ENCODE measurements around the gene CDK9.

The CDK9 gene

DNA sequence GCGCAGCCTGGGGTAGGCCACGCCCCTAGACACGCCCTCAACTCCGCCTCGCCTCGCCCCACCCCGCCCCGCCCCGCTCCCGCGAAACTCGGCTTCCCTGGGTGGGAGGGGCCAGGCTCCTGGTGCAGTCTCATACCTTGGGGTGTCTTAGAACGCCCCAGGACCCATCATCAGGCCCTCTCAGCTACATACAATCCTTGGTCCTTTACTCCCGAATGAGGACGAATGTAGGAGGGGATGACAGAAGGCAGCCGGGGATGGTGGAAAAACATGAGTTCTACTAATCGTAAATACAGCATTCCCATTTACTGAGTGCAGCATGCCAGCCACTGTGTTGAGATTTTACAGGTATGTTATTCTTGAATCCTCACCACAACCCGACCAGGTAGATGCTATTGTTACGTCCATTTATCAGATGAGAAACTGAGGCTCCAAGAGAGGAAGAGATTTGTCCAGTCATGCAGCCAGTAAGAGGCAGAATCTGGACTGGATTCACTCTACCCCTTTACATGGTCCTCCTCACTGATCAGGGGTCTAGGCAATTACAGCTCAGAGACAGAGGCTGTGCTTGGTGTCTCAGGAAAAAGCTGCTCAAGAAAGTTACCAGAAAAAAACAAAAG is 14.2 kb upstream of the CDK9 start:
- Histone ChIP-seq H4K91ac (ENCODE audit: low read depth, low read length) (no peak overlapping the region), H2AK5ac (ENCODE audit: low read length) (no peak overlapping the region), H2AFZ (ENCODE audit: insufficient read depth, low read length, poor library complexity) (no peak overlapping the region), H3K27me3 (ENCODE audit: insufficient read depth, low read length) (no peaks in the 10 kb centered on the region), H4K8ac (ENCODE audit: low read depth, low read length) (no peak overlapping the region), H4K12ac (ENCODE audit: low read depth, low read length) (no peak overlapping the region), H3K4ac (ENCODE audit: low read depth, low read length) (no peak overlapping the region), H3K27ac (ENCODE audit: low read depth, low read length) (no peak overlapping the region), H2BK5ac (ENCODE audit: low read depth, low read length, poor library complexity) (no peak overlapping the region), H3K23ac (ENCODE audit: low read length) (no peak overlapping the region), H3K36me3 (ENCODE audit: control insufficient read depth in 1 of 2, insufficient read depth in 2 of 2, low read length in 2 of 2) (no peaks in the 10 kb centered on the region), H3K14ac (ENCODE audit: low read length) (no peak overlapping the region), H2BK120ac (ENCODE audit: insufficient read depth, low read length, poor library complexity) (no peak overlapping the region), H3K4me2 (ENCODE audit: low read length) (peak overlapping the region; percentile 63), H3K79me1 (ENCODE audit: low read length) (no peaks in the 10 kb centered on the region), H3K9me3 (ENCODE audit: insufficient read depth, low read depth, low read length) (no peaks in the 10 kb centered on the region), H3K79me2 (ENCODE audit: control insufficient read depth, insufficient read depth, low read length, poor library complexity) (no peaks in the 10 kb centered on the region), H3K9ac (ENCODE audit: low read length) (no peak overlapping the region), H3K4me1 (ENCODE audit: control insufficient read depth in 1 of 2, insufficient read depth in 2 of 2, low read length in 2 of 2) (peaks cover 5 to 16% of the 10 kb centered on the region in 2 experiments), H3K4me3 (ENCODE audit: low read depth, low read length) (no peak overlapping the region), H2BK12ac (ENCODE audit: low read length) (no peak overlapping the region), H3K18ac (ENCODE audit: low read length) (no peak overlapping the region)
- no CpG with 5 or more reads among the region's 19 CpGs for WGBS (ENCODE audit: extremely low coverage, insufficient coverage, insufficient read length)
- no peak for DNase-seq

DNA sequence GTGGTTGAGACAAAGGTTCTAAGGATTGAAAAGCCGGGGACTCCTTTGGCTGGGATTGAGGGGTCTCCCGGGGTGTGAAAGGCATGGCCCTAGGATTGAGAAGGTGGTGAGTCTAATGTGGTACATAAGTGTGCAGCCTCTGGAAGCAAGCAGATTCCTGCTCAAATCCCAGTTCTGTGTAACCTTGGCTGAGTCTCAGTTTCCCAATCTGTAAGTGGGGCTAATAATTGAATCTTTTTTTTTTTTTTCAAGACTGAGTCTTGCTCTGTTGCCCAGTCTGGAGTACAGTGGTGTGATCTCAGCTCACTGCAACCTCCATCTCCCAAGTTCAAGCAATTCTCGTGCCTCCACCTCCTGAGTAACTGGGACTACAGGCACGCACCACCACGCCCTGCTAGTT is 13.2 kb upstream of the CDK9 start:
- peaks cover 3 to 14% of the 10 kb centered on the region in 2 experiments for H3K4me1 ChIP-seq (ENCODE audit: control insufficient read depth in 1 of 2, insufficient read depth in 2 of 2, low read length in 2 of 2)
- no peak overlapping the region for H2AK5ac ChIP-seq (ENCODE audit: low read length)
- H3K14ac ChIP-seq (ENCODE audit: low read length): no peak overlapping the region
- no peak overlapping the region for H3K4me2 ChIP-seq (ENCODE audit: low read length)
- DNase-seq: no peak
- H3K4ac ChIP-seq (ENCODE audit: low read depth, low read length): no peak overlapping the region
- peaks cover 2% of the 10 kb centered on the region for H3K9me3 ChIP-seq (ENCODE audit: insufficient read depth, low read depth, low read length)
- no peak overlapping the region for H2BK120ac ChIP-seq (ENCODE audit: insufficient read depth, low read length, poor library complexity)
- no peaks in the 10 kb centered on the region for H3K79me1 ChIP-seq (ENCODE audit: low read length)
- H2BK5ac ChIP-seq (ENCODE audit: low read depth, low read length, poor library complexity): no peak overlapping the region
- no peak overlapping the region for H3K4me3 ChIP-seq (ENCODE audit: low read depth, low read length)
- no peak overlapping the region for H3K27ac ChIP-seq (ENCODE audit: low read depth, low read length)
- no peak overlapping the region for H2AFZ ChIP-seq (ENCODE audit: insufficient read depth, low read length, poor library complexity)
- no peak overlapping the region for H3K18ac ChIP-seq (ENCODE audit: low read length)
- no CpG with 5 or more reads among the region's 5 CpGs for WGBS (ENCODE audit: extremely low coverage, insufficient coverage, insufficient read length)
- H4K91ac ChIP-seq (ENCODE audit: low read depth, low read length): no peak overlapping the region
- no peaks in the 10 kb centered on the region for H3K36me3 ChIP-seq (ENCODE audit: control insufficient read depth in 1 of 2, insufficient read depth in 2 of 2, low read length in 2 of 2)
- no peaks in the 10 kb centered on the region for H3K79me2 ChIP-seq (ENCODE audit: control insufficient read depth, insufficient read depth, low read length, poor library complexity)
- H4K8ac ChIP-seq (ENCODE audit: low read depth, low read length): no peak overlapping the region
- no peak overlapping the region for H2BK12ac ChIP-seq (ENCODE audit: low read length)
- H3K27me3 ChIP-seq (ENCODE audit: insufficient read depth, low read length): no peaks in the 10 kb centered on the region
- H4K12ac ChIP-seq (ENCODE audit: low read depth, low read length): no peak overlapping the region
- H3K23ac ChIP-seq (ENCODE audit: low read length): no peak overlapping the region
- H3K9ac ChIP-seq (ENCODE audit: low read length): no peak overlapping the region

DNA sequence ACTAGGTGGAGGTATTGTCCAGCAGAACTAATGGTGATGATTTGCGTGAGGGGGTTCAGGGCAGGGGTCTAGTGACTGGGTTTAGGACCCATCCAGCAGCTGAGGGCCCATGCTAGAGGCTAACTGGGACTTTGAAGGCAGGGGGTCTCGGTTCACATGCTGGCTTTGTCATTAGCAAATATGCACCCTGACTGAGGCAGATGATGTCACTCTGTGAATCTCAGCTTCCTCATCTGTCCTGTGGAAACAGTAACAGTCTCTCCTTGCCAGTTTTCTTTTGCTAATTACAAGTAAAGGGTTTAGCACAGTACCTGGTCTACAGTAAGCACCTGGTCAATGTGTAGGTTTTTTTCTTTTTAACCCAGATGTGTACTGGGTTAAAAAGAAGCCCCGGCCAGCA is 12.6 kb upstream of the CDK9 start:
- no peak overlapping the region for H2BK120ac ChIP-seq (ENCODE audit: insufficient read depth, low read length, poor library complexity)
- no peak overlapping the region for H3K4me3 ChIP-seq (ENCODE audit: low read depth, low read length)
- peaks cover 0 to 12% of the 10 kb centered on the region in 2 experiments for H3K4me1 ChIP-seq (ENCODE audit: control insufficient read depth in 1 of 2, insufficient read depth in 2 of 2, low read length in 2 of 2)
- no CpG with 5 or more reads among the region's 3 CpGs for WGBS (ENCODE audit: extremely low coverage, insufficient coverage, insufficient read length)
- no peak overlapping the region for H3K9ac ChIP-seq (ENCODE audit: low read length)
- no peaks in the 10 kb centered on the region for H3K27me3 ChIP-seq (ENCODE audit: insufficient read depth, low read length)
- H3K4ac ChIP-seq (ENCODE audit: low read depth, low read length): no peak overlapping the region
- no peak overlapping the region for H4K12ac ChIP-seq (ENCODE audit: low read depth, low read length)
- H3K36me3 ChIP-seq (ENCODE audit: control insufficient read depth in 1 of 2, insufficient read depth in 2 of 2, low read length in 2 of 2): no peaks in the 10 kb centered on the region
- no peaks in the 10 kb centered on the region for H3K79me1 ChIP-seq (ENCODE audit: low read length)
- no peak overlapping the region for H4K91ac ChIP-seq (ENCODE audit: low read depth, low read length)
- H3K18ac ChIP-seq (ENCODE audit: low read length): no peak overlapping the region
- peaks cover 2% of the 10 kb centered on the region for H3K9me3 ChIP-seq (ENCODE audit: insufficient read depth, low read depth, low read length)
- no peak overlapping the region for H2BK12ac ChIP-seq (ENCODE audit: low read length)
- no peak for DNase-seq
- no peak overlapping the region for H2AFZ ChIP-seq (ENCODE audit: insufficient read depth, low read length, poor library complexity)
- no peak overlapping the region for H3K14ac ChIP-seq (ENCODE audit: low read length)
- no peak overlapping the region for H2BK5ac ChIP-seq (ENCODE audit: low read depth, low read length, poor library complexity)
- no peak overlapping the region for H2AK5ac ChIP-seq (ENCODE audit: low read length)
- H4K8ac ChIP-seq (ENCODE audit: low read depth, low read length): no peak overlapping the region
- H3K79me2 ChIP-seq (ENCODE audit: control insufficient read depth, insufficient read depth, low read length, poor library complexity): no peaks in the 10 kb centered on the region
- H3K4me2 ChIP-seq (ENCODE audit: low read length): no peak overlapping the region
- H3K23ac ChIP-seq (ENCODE audit: low read length): no peak overlapping the region
- no peak overlapping the region for H3K27ac ChIP-seq (ENCODE audit: low read depth, low read length)

DNA sequence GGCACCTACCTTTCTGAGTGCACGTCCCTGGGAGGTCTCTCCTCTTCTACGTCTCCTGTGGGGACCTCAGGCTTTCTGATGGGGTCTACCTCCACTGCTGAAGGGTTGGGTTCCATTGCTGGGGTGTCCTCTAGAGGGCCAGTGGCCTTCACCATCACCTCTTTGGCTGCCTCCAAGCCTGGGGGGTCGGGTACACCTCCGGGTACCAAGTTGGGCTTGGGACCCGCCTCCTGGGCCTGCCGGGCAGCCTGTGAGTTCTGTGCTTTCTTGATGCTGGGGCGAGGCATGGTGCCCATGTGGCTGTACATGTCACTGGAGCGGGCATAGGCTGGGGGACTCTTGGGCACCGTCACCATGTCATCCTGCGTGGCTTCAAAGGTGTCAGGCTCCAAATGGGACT is 11.9 kb upstream of the CDK9 start:
- Histone ChIP-seq H3K9ac (ENCODE audit: low read length) (no peak overlapping the region), H2BK5ac (ENCODE audit: low read depth, low read length, poor library complexity) (no peak overlapping the region), H2AFZ (ENCODE audit: insufficient read depth, low read length, poor library complexity) (no peak overlapping the region), H3K14ac (ENCODE audit: low read length) (no peak overlapping the region), H2BK120ac (ENCODE audit: insufficient read depth, low read length, poor library complexity) (no peak overlapping the region), H4K91ac (ENCODE audit: low read depth, low read length) (no peak overlapping the region), H2AK5ac (ENCODE audit: low read length) (no peak overlapping the region), H3K9me3 (ENCODE audit: insufficient read depth, low read depth, low read length) (peaks cover 2% of the 10 kb centered on the region), H3K4me3 (ENCODE audit: low read depth, low read length) (no peak overlapping the region), H3K18ac (ENCODE audit: low read length) (no peak overlapping the region), H3K27ac (ENCODE audit: low read depth, low read length) (no peak overlapping the region), H3K4me1 (ENCODE audit: control insufficient read depth in 1 of 2, insufficient read depth in 2 of 2, low read length in 2 of 2) (peaks cover 0 to 12% of the 10 kb centered on the region in 2 experiments), H4K12ac (ENCODE audit: low read depth, low read length) (no peak overlapping the region), H3K4me2 (ENCODE audit: low read length) (no peak overlapping the region), H3K27me3 (ENCODE audit: insufficient read depth, low read length) (no peaks in the 10 kb centered on the region), H3K4ac (ENCODE audit: low read depth, low read length) (no peak overlapping the region), H3K79me1 (ENCODE audit: low read length) (no peaks in the 10 kb centered on the region), H3K23ac (ENCODE audit: low read length) (no peak overlapping the region), H4K8ac (ENCODE audit: low read depth, low read length) (no peak overlapping the region), H3K36me3 (ENCODE audit: control insufficient read depth in 1 of 2, insufficient read depth in 2 of 2, low read length in 2 of 2) (no peaks in the 10 kb centered on the region), H2BK12ac (ENCODE audit: low read length) (no peak overlapping the region), H3K79me2 (ENCODE audit: control insufficient read depth, insufficient read depth, low read length, poor library complexity) (no peaks in the 10 kb centered on the region)
- no peak for DNase-seq
- WGBS (ENCODE audit: extremely low coverage, insufficient coverage, insufficient read length): no CpG with 5 or more reads among the region's 10 CpGs
